ENCODE data around the gene TCL1B. TPM values are rescaled to one million over a fixed set of nuclear protein-coding genes. Genes with fewer than 3 reads are reported as not detected.

TCL1B gene
- total and polyA plus RNA-seq, 2 of the 8 experiments (the other 6 are each of a cell fraction or from before 2014, with no cell fraction given), result 9.6 to 11.5 TPM

DNA sequence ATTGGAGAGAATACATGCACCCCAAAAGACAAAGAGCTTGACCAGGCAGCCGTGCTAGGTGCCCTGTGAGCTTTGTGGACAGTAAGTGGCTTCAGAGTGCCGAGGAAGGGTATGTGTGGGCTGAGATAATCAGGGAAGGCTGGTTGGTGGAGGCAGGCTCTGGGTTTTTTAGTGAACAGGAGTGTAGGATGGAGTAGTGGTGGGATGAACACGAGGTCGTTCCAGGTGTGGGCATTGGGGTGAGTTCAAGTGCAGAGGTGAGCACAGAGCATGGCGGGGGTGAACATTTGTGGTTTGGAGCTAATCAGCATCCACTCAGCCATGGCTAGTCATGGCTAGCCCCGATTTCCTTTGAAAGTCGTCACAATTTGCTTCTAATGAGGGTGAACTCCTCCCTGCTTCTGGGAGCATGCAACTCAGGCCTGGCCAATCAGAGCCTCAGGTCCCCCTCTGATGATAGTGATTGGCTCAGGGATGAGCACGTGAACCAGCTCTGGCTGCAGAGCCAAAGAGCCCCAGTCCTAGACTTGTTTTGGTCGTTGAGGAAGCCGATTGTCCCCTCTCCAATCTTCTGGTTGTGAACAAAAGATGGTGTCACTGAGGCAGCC is 40.7 kb upstream of the TCL1B start:
- DNase-seq (ENCODE audit: low read depth in 1 of 2, low spot score in 2 of 2), result no peak
- H3K36me3 ChIP-seq (ENCODE audit: control insufficient read depth in 2 of 4, insufficient read depth in 4 of 4, low read length in 3 of 4), result no peaks in the 10 kb centered on the region
- no peak overlapping the region for H2BK120ac ChIP-seq (replicated peaks; ENCODE audit: low read depth, low read length)
- H3K4me1 ChIP-seq (replicated peaks in 1 of 4; ENCODE audit: control insufficient read depth in 3 of 4, insufficient read depth in 4 of 4, low read length in 3 of 4), result no peaks in the 10 kb centered on the region
- POLR2A ChIA-PET (ENCODE audit: partially characterized antibody), result no interaction called here
- no peak overlapping the region for H3K9ac ChIP-seq (replicated peaks in 1 of 4; ENCODE audit: extremely low read depth in 1 of 4, low read depth in 3 of 4, low read length in 3 of 4)
- H2BK12ac ChIP-seq (ENCODE audit: low read depth, low read length), result no peak overlapping the region
- H2BK20ac ChIP-seq (ENCODE audit: low read length), result no peak overlapping the region
- no peak for FAIRE-seq
- H3K56ac ChIP-seq (replicated peaks; ENCODE audit: insufficient read length, low read depth, low read length), result no peak overlapping the region
- H3K18ac ChIP-seq (ENCODE audit: extremely low read depth, low read length), result no peak overlapping the region
- H3K23ac ChIP-seq (ENCODE audit: insufficient read length), result no peak overlapping the region
- H3K14ac ChIP-seq (ENCODE audit: insufficient read length), result no peak overlapping the region
- 87% methylated on average over 10 of the region's 10 CpGs; no CpG with 5 or more reads in 1 of the 2 experiments for WGBS, 2 experiments (ENCODE audit: extremely low coverage in 1 of 2, insufficient coverage in 1 of 2, insufficient read length in 1 of 2, insufficient replicate concordance in 2 of 2, low coverage in 1 of 2, low lambda C conversion rate in 2 of 2, missing lambda C conversion rate in 1 of 2)
- H4K20me1 ChIP-seq (replicated peaks in 1 of 2; ENCODE audit: control insufficient read depth in 1 of 2, insufficient read depth in 2 of 2, low read length in 2 of 2), result no peaks in the 10 kb centered on the region
- no peaks in the 10 kb centered on the region for H3K79me2 ChIP-seq (ENCODE audit: control insufficient read depth in 1 of 2, insufficient read depth in 2 of 2, low read length in 2 of 2)
- CTCF ChIA-PET (ENCODE audit: partially characterized antibody), result interaction anchor here (0.7 to 3.3 kb wide), 3 partner anchors 35 to 128 kb away, joined by 3 to 11 read pairs (median 3); no protein-coding TSS in a partner anchor
- no peaks in the 10 kb centered on the region for H3K9me3 ChIP-seq (ENCODE audit: insufficient read depth in 2 of 2, low read depth in 1 of 2, low read length in 1 of 2)
- H4K8ac ChIP-seq (ENCODE audit: extremely low read depth, insufficient read depth, low read length), result peak overlapping the region; percentile 69
- H4K5ac ChIP-seq (ENCODE audit: insufficient read length, low read depth, low read length), result no peak overlapping the region
- H2BK15ac ChIP-seq (ENCODE audit: low read length), result no peak overlapping the region
- no peak overlapping the region for H3K27ac ChIP-seq (ENCODE audit: low read depth, low read length)
- no peaks in the 10 kb centered on the region for H3K79me1 ChIP-seq (ENCODE audit: low read depth, low read length)
- H3K4me3 ChIP-seq (ENCODE audit: extremely low read depth in 1 of 4, insufficient read depth in 2 of 4, low read depth in 3 of 4, low read length in 4 of 4), result no peak overlapping the region
- no peak overlapping the region for H2AK5ac ChIP-seq (ENCODE audit: low read depth, low read length)
- no peaks in the 10 kb centered on the region for H3K23me2 ChIP-seq (ENCODE audit: low read depth, low read length)
- H3K4me2 ChIP-seq (ENCODE audit: insufficient read depth in 1 of 2, low read depth in 2 of 2, low read length in 2 of 2), result no peak overlapping the region
- H4K91ac ChIP-seq (replicated peaks; ENCODE audit: insufficient read length, low read length), result no peak overlapping the region
- no peak overlapping the region for H3K4ac ChIP-seq (replicated peaks; ENCODE audit: insufficient read length, low read depth, low read length)
- no peak overlapping the region for H2BK5ac ChIP-seq (ENCODE audit: low read depth, low read length)
- no peak overlapping the region for H2AFZ ChIP-seq (ENCODE audit: low read length)
- H3K27me3 ChIP-seq (replicated peaks in 1 of 4; ENCODE audit: control insufficient read depth in 3 of 4, extremely low read depth in 1 of 4, insufficient read depth in 3 of 4, low read length in 3 of 4), result no peaks in the 10 kb centered on the region
- TF ChIP-seq MAFK (IDR thresholded peaks at IDR 0.05; ENCODE audit: low read depth, low read length), result no peak
- TF ChIP-seq CTBP2 (IDR thresholded peaks at IDR 0.05; ENCODE audit: borderline replicate concordance, insufficient read depth, insufficient read length, low read length), result no peak
- TF ChIP-seq BACH1 (IDR thresholded peaks at IDR 0.05; ENCODE audit: low read length), result no peak
- no peak for TF ChIP-seq BRCA1 (IDR thresholded peaks at IDR 0.05; ENCODE audit: low read depth, low read length)
- TF ChIP-seq RFX5 (IDR thresholded peaks at IDR 0.05; ENCODE audit: borderline replicate concordance, low read depth, low read length), result no peak
- no peak for TF ChIP-seq SAP30 (IDR thresholded peaks at IDR 0.05; ENCODE audit: insufficient read depth, insufficient replicate concordance, low read length)
- TF ChIP-seq RBBP5 (IDR thresholded peaks at IDR 0.05; ENCODE audit: borderline replicate concordance, low read depth, low read length), result no peak
- TF ChIP-seq KDM5A (IDR thresholded peaks at IDR 0.05; ENCODE audit: low read length), result no peak
- no peak for TF ChIP-seq PHF8 (conservative IDR thresholded peaks at IDR 0.05; ENCODE audit: low read depth, low read length)
- TF ChIP-seq POU5F1 (IDR thresholded peaks at IDR 0.05; ENCODE audit: low read depth, low read length), result no peak
- no peak for TF ChIP-seq CBX8 (IDR thresholded peaks at IDR 0.05; ENCODE audit: borderline replicate concordance, low read depth, low read length)
- TF ChIP-seq RAD21 (IDR thresholded peaks at IDR 0.05 in 1 of 2, conservative IDR thresholded peaks at IDR 0.05 in 1 of 2; ENCODE audit: low read depth in 2 of 2, low read length in 2 of 2), result no peak
- TF ChIP-seq HDAC2 (IDR thresholded peaks at IDR 0.05; ENCODE audit: borderline replicate concordance in 1 of 2, low read depth in 2 of 2, low read length in 2 of 2), result no peak
